PFSK-1 (cell line): ENCODE results near the gene LCT.

Experiments
- REST ChIP-seq, 2 experiments: IDR thresholded peaks; 2 replicates each; pipeline versions ENCODE4 v1.6.1 to v1.8.0; 2011 to 2012; ENCODE audit warnings: low read depth in 2 of 2, low read length in 2 of 2, control low read depth in 1 of 2, inconsistent platforms in 1 of 2, mild to moderate bottlenecking in 1 of 2, moderate library complexity in 1 of 2; ENCODE audit not compliant: insufficient read depth in 1 of 2
- SIN3A ChIP-seq: IDR thresholded peaks from 2 replicates; pipeline ENCODE4 v1.6.1; 2012; ENCODE audit warnings: mild to moderate bottlenecking, low read length, moderate library complexity, borderline replicate concordance; ENCODE audit not compliant: insufficient read depth

GRCh38 chr2:135818937-135819610 lies 17.9 kb downstream of the LCT start:
- TF ChIP-seq SIN3A: no peak
- no peak for TF ChIP-seq REST (IDR thresholded peaks at IDR 0.05; ENCODE audit: insufficient read depth in 1 of 2, low read depth in 2 of 2, low read length in 2 of 2)
